NCI-H82 (cell line): ENCODE results near the gene NARS2.
A peak's percentile ranks its signal among the peaks of the same experiment; 100 is the strongest.
"Not testable (repeated sequence)": the region's sequence is repeated elsewhere in the genome, so short reads cannot be mapped to it uniquely, and the experiment has no call there.

Source experiments
- DNase-seq: peaks from one replicate; lab custom pipeline; 2025; lab: John Stamatoyannopoulos, UW

Gene NARS2

DNA sequence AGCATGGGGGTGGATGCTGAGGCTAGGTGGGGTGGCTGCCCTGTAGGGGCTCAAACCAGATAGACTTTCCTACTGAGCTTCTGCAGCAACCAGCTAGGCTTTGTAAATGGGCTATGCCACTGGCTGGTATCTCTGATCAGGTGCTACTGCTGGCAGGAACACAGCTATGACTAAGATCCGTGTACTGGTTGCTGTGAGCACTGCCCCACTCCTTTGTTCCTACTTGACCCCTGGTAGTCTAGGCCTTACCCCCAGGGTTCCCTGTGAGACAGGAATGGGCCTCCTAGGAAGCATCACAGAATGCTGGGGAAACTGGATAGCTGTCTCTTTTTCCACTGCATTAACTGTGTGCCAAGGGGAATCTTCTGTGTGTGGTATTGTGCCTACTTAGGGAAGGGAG is 98.6 kb downstream of the NARS2 start:
- no peak for DNase-seq

DNA sequence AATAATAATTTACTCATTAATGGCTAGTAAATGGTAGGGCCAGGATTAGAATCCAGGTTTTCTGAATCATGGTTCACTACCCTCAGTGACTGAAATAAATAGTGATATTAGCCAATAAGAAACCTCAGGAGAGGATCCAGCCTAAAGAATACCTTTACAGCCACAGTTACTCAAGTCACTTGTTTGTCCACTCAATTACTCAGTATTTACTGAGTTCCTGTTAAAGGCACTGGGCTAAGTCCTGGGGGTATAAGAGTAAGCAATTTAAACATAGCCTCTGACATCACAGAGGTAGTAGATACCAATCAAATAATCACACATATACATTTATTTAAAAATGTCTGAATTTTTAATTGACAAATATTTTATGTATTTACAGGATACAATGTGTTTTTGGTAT is 100.2 kb downstream of the NARS2 start:
- no peak for DNase-seq

DNA sequence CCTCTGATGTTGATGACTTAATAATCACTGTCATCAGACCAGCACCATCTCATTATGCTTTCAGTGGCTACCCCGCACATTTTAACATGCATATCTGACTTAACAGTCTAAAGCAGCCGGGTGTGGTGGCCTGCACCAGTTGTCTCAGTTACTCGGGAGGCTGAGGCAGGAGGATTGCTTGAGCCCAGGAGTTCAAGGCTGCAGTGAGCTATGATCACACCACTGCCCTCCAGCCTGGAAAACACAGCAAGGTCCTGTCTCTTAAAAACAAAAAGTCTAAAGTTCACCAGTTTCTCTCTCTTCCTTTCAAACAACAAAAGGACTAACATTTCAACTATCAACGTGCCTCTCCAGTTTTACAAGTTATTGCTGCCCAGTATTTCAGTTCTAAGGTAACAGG is 101.8 kb downstream of the NARS2 start:
- DNase-seq: no peak

DNA sequence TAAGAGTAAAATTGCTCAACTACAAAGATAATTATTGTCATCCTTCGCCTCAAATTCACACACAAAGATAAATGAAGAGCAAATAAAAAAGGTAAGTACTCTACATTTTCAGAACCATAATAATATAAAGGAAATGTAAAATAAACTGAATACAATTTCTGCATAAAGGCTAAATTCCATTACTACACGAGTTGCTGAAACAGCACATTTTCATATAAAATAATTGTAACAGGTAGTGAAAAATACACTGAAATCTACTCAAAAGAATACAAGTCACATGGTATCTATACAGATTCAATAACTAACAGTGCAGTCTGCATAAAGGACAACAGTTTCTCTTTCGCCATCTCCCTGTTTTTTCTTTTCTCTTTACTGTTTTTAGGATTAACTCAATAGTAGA is 102.3 kb downstream of the NARS2 start:
- DNase-seq: no peak

DNA sequence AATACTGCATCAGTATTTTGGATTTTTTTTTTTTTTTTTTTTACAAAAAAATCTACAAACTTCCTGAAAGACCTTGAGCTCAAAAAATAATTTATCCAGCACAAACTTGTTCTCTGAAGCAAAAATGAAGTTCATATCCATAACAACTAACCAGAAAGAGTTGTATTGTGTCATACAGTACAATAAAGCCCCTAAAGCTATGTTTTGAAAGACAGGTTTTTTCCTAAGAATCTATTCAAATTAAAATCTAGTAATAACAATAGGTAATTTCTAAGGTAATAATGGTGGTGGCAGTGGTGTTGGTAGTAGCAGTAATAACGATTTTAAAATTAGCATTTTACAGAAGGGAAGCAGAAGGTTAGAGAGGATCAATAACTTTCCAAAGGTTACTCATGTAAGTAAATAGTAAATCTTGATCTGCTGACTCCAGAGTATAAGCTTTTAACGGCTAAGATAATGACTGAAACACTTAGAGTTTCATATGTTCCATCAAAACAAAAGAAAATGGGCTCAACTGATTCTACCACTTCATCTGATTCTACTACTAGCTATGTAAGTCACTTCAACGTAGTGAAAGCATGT is 103.7 kb downstream of the NARS2 start:
- no peak for DNase-seq

DNA sequence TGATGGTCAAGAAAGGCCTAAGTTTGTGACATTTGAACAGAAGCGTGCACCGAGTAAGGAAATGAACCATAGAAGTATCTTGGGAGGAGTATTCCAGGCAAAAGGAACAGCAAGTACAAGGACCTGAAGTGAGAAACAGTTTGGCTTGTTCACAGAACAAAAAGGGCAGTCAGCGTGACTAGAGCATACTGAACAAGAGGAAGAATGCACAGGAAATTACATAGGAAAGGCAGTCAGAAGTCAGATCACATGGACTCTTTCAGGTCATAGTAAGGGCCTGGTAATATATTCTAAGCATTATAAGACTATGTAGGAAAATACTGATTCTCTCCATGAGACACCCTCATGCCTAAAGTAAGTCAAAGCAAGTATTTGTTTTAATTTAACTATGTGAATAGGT is 104.8 kb downstream of the NARS2 start:
- DNase-seq: peak; percentile 1

DNA sequence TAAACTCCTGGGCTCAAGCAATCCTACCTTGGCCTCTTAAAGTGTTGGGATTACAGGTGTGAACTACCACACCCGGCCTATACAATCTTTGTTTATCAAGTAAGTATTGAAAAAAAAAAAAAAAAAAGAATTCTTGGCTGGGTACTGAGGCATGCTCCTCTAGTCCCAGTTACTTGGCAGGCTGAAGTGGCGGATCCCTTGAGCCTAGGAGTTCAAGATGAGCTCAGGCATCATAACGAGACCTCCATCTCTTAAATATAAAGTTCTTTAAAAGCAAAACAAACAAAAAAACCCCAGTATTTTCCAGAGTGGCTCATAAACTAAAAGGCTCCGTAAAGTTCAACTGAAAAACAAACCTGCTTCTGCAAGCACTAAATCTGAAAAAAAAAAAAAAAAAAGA is 106.7 kb downstream of the NARS2 start:
- no peak for DNase-seq

DNA sequence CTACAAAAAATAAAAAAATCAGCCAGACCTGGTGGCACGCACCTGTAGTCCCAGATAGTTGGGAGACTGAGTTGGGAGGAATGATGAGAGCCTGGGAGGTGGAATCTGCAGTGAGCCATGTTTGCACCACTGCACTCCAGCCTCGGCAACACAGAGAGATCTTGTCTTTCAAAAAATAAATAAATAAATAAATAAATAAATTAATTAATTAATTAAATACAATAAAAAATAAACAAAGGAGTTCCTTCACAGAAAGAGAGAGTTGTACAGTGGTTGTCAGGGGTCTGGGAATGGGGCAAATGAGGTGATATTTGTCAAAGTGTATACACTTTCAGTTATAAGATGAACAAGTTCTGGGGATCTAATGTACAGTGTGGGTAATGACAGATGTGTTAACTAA is 107.3 kb downstream of the NARS2 start:
- no peak for DNase-seq

DNA sequence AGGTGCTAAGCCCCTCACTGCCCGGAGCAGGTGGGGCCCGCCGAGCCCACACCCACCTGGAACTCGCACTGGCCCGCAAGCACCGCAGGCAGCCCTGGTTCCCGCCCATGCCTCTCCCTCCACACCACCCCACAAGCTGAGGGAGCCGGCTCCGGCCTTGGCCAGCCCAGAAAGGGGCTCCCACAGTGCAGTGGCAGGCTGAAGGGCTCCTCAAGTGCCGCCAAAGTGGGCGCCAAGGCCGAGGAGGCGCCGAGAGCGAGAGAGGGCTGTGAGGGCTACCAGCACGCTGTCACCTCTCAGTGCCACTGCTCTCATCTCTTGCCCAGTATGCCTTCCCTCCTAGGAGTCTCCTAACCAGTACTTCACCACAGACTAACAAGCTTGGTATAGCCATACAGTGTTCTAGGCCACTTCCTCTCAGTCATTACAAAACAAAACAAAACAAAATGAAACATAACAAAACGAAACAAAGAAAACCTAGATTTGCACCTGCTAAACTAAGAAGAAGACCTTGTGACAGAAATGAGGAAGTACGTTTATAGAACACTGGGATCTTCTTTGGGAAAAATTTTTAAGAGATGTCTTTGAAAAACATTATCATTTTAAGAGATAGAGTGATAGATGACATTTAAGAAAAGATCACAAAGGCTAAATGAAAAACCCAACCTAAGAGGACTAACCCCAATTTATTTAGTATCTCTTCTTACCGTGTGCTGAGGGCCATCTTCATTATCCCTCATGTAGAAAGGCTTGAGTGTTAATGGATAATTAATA is 109.3 kb downstream of the NARS2 start:
- DNase-seq: no peak

DNA sequence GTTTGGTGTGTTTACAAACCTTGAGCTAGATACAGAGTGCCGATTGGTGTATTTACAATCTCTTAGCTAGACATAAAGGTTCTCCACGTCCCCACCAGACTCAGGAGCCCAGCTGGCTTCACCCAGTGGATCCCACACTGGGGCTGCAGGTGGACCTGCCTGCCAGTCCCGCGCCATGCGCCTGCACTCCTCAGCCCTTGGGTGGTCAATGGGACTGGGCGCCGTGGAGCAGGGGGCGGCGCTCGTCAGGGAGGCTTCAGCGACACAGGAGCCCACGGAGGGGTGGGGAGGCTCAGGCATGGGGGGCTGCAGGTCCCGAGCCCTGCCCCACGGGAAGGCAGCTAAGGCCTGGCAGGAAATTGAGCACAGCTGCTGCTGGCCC is 109.9 kb downstream of the NARS2 start:
- DNase-seq: not testable (repeated sequence)

DNA sequence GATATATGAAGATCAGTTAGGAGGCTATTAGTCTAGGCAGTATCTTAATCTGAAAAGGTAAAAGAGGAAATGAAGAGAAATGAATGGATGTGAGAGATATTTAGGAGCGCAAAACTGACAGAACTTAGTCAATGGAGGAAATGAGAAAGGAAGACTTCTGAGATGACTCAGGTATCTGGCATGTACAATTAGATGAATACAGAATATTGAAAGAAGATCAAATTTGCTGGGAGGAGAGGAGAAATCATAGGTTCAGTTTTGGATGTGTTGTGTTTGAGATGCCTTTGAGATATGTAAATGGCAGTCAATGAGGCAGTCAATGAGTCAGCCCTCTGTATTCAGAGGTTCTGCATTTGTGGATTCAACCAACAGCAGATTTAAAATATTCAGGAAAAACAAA is 114.2 kb downstream of the NARS2 start:
- DNase-seq: no peak

DNA sequence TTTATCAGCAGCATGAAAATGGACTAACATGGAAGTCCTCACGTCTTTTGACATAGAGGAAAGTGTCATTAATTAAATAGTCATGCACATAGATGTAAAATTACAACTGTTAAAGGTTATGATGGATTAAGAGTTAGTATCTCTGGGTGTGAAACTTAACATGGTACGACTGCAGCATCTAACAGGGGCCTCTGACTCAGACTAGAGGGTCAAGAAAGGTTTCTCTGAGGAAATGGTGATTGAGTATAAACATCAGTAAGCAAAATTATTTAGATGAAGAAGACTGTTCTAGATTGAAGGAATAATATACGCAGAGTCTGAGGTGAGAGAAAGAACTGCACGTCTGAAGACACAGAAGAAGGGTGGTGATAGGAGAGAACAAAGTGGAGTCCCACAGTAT is 114.9 kb downstream of the NARS2 start:
- DNase-seq: no peak

DNA sequence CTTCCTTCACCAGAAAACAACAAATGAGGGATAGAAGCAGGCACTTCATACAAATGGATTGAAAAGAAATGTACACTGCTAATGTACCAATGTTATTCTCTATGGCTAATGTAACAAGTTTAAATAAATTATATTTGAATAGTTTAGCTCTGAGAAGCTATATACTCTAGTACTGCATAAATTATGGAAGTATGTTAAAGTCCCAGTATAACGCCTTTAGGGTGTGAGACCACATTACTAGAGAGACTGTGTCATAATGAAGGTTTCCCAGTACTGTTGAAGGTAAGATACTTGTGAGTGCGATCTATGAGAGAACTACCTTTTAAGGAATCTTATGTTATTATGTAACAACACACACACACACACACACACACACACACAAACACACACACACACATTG is 117.2 kb downstream of the NARS2 start:
- no peak for DNase-seq

DNA sequence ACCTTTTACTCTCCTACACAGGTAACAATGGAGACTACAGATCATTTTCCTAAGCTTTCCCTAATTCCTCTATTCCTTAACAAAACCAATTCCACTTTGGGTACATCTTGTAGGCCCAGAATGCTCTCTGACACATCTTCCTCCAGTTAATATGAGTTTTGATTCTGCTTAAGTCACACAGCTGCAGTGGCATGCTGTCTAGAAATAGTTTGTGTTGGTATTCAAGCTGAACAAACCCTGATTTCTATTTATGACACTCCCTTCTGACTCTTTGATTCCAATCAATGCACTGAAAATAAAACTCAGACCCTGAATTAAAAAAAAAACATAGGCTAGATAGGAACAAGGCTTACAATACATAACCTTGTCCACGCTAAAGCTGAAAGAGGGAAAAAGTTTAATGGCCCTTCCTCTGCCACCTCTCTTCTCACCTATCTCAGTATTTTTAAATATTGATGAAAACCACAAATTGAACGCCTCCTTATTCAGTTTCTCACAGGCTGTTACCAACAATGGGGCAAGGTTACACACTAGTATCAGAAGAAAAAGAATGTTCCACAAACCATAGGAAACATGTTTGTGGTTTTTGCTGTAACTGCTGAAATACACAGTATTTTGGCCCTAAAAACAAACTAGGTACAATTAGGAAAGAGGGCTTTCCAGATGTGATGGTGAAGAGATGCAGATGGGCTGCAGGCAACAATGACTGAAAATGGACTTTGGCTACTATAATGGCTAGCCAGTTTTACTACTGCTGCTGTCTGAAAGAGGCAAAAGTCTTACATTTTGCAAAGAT is 121.3 kb downstream of the NARS2 start:
- no peak for DNase-seq

DNA sequence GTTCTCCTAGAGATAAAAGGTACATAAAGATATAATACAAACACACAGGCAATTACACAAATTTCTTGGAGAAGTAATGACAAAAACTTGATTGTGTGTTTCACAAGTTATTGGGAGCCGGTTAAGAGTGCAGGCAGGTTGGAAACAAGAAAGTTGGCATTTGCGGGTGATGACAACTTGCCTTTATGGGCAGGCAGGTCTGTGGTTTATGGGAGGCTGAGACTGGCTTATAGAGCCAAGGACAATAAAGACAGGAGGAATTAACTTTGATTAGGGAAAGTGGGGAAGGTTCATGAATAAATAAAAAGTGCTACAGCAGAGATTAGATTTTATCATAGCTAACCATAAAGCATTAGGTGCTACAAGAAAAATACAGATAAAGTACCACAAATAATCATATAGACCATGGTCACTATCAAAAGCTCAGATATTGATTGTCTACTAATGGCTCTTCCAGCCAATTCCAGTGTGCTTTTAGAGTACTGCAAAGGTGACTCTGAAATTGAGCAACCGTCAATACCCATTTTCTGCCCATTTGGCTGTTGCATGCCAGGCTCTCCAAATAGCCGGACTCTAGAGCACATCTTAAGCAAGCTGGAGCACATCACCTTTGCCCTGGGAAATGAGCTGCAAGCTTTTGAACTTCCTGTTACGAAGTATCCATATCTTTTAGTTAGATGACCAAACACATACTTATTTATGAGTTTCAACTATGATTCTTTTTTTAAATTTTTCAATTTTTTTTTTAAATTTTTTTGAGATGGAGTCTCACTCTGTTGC is 123.1 kb downstream of the NARS2 start:
- no peak for DNase-seq

DNA sequence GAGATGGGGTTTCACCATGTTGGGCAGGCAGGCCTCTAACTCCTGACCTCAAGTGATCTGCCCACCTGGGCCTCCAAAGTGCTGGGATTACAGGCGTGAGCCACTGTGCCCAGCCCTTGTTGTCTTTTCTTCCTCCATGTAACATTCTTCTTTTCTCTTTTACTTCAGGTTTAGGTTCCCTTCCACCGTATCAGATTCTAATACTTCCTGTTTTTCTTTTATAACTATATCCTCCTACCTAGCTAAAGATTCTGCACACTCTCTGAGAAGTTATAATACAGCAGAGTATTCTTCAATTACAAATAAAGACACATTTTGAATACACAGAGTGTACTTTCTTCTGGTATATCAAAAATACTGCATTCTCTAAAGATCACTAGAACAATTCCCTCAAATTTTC is 123.8 kb downstream of the NARS2 start:
- DNase-seq: no peak

DNA sequence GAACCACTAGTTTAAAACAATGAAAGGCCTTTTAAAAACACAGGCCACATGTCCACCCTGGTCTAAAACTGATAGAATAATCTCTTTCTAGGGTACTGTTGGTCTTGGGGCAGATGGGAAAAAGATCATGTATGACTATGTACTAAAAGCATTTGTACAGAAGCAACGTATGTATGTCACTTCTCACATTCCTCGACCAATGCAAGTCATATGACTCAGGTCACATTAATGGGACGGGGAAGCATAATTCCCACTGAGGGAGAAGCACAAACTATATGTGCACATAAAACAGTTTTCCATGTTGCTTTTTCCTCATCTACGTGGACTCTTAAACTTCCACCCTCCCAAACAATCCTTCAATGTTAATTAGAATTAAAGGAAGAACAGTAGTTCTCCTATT is 124.8 kb downstream of the NARS2 start:
- no peak for DNase-seq

DNA sequence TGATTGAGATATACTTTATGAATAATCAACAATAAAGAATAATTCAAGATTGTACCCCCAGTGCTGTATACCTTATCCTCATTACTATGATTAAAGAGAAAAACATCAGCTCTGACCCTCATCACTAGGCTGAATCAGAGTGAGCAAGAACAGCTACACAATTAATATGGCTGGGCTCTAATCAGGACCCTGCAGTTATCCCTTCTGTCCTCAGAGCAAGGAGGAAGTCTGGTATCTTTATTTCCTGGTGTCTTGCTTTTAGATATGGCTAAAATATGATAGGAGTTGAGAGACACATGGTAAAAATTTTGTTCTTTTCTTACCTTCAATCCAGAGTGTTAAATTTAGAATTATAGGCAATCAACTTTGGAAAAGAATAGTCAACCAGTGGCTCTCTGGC is 128.5 kb downstream of the NARS2 start:
- no peak for DNase-seq

DNA sequence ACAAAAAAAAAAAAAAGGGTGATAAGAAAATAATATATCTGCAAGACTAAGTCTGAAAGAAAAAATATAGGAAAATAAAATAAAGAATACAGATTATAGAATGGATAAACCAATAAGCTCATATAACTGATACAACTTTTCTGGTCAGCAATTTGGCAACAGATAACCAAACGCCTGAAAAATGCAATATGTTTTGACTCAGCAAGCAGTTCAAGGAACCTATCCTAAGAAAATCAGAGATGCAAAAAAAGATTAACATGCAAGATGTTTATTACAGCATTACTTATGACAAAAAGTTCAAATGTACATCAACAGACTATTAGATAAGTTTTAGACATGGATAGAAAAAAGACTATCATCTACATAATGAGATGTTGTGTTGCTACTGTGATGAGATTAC is 129.9 kb downstream of the NARS2 start:
- no peak for DNase-seq

DNA sequence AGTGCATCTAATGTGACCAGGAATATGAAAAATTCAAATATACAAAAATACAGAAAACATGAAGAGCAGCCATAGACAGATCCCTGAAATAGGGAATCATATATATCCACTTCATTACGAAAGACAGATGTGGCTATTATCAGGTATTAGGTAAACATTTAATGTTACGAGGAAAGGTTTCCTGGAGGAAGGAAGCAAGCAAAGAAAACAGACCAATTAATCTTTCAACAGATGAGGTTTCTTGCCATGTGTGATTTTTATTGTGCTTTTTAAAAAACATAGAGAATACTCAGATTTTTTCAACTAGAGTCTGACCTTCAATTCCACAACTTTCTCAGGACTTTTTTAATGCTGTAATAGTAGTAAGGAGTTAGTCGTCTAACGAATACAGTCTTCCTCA is 132.7 kb downstream of the NARS2 start:
- DNase-seq: no peak

DNA sequence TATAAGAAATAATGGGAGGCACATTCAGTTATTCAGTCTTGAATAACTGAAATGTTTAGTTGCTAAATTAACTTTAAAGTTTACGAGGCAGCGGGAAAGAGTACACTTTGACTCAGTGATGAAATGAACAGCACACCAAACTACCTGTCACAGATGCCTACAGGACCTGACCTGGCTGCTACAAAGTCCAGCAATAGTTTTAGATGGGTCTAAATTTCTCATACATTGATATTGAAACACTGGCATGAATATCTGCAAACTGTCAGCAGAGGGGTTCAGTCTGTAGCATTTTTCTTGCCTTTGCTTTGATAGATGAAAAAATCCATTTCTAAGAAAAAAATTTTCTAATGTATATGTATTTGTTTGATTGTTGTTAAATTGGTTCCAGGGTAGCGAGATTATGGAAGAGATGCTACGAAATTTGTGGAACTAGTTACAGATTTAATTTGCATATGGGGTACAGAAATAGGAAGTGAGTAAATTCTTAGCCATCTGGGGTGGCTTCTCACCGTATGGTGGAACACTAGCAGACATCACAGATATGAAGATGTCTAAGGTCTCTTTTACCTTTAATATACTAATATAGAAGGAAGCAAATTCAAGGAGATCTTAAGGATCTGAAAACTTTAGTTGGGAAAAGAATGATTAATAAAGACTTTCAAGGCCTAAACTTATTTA is 136.2 kb downstream of the NARS2 start:
- DNase-seq: no peak

DNA sequence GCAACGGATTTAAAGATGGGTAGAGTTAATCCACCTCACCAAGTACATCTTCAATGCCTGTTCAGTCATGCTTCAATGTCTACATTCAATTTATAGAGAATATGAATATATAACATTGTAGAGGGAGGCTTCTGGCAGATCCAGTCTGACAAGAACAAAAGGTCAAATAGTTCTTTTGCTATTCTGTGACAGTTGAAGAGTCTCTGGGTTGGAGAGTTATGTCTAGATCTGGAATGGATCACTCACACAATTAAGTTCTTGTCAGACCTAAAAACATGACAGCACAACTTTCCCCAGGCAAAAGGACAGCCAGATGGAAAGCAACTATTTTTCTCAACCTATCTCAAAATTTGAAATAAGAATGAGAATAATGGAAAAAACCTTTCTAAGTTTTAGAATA is 141.7 kb downstream of the NARS2 start:
- DNase-seq: no peak
